ENCODE results near the gene ELOVL6. TPM values are rescaled to one million over a fixed set of nuclear protein-coding genes. Genes with fewer than 3 reads are reported as not detected.
"Not testable (repeated sequence)": the region's sequence is repeated elsewhere in the genome, so short reads cannot be mapped to it uniquely, and the experiment has no call there.

The ELOVL6 gene
- total RNA-seq, 2 experiments from 2014 or later: 17.4 to 18.7 TPM

GRCh38 chr4:110196206-110196870 is 2.1 kb downstream of the ELOVL6 start:
- Mint-ChIP-seq H3K27me3 (ENCODE audit: low read depth) (no peaks in the 10 kb centered on the region), H3K4me3 (peak overlapping the region; percentile 93), H3K36me3 (ENCODE audit: low read depth) (peaks cover 23% of the 10 kb centered on the region), H3K9me3 (ENCODE audit: insufficient read depth) (no peaks in the 10 kb centered on the region), H3K27ac (peak overlapping the region; percentile 95), H3K4me1 (ENCODE audit: low read depth) (peaks cover 39% of the 10 kb centered on the region)
- peak; percentile 32 for ATAC-seq
- ChIA-PET CTCF (interaction anchor here (0.7 to 1.5 kb wide), 6 partner anchors 32 to 197 kb away, joined by 3 to 9 read pairs (median 4); no protein-coding TSS in a partner anchor), POLR2A (interaction anchor here (0.7 to 3.6 kb wide), 11 partner anchors 9 to 193 kb away, joined by 3 to 31 read pairs (median 4); no protein-coding TSS in a partner anchor)
- DNase-seq: peak; percentile 56

- Mint-ChIP-seq H3K27me3 (ENCODE audit: low read depth) (no peaks in the 10 kb centered on the region), H3K4me1 (ENCODE audit: low read depth) (peaks cover 40% of the 10 kb centered on the region), H3K9me3 (ENCODE audit: insufficient read depth) (no peaks in the 10 kb centered on the region), H3K36me3 (ENCODE audit: low read depth) (peaks cover 26% of the 10 kb centered on the region), H3K27ac (peak overlapping the region; percentile 95), H3K4me3 (peak overlapping the region; percentile 93)
- DNase-seq (peak; percentile 21), ATAC-seq (peak; percentile 10)
- ChIA-PET CTCF (interaction anchor here (1.0 to 1.3 kb wide), 2 partner anchors 30 to 146 kb away, joined by 4 read pairs; no protein-coding TSS in a partner anchor), POLR2A (interaction anchor here (3.6 kb wide), 1 partner anchor 31 kb away, joined by 31 read pairs; no protein-coding TSS in a partner anchor)
Observed at GRCh38 chr4:110195561-110196205, 2.7 kb downstream of the ELOVL6 start.

- CTCF ChIA-PET: interaction anchor here (0.7 to 1.5 kb wide), 4 partner anchors 23 to 322 kb away, joined by 3 read pairs; no protein-coding TSS in a partner anchor
- peak; percentile 84 for ATAC-seq
- Mint-ChIP-seq H3K9me3 (ENCODE audit: insufficient read depth) (no peaks in the 10 kb centered on the region), H3K4me1 (ENCODE audit: low read depth) (peaks cover 38% of the 10 kb centered on the region), H3K27me3 (ENCODE audit: low read depth) (no peaks in the 10 kb centered on the region), H3K36me3 (ENCODE audit: low read depth) (peaks cover 26% of the 10 kb centered on the region), H3K4me3 (peak overlapping the region; percentile 61), H3K27ac (peak overlapping the region; percentile 88)
- peak; percentile 89 for DNase-seq
- POLR2A ChIA-PET: interaction anchor here (0.9 to 1.7 kb wide), 3 partner anchors 9 to 106 kb away, joined by 3 to 9 read pairs (median 3); no protein-coding TSS in a partner anchor
Observed at GRCh38 chr4:110193822-110194761, 4.3 kb downstream of the ELOVL6 start.

GRCh38 chr4:110193287-110193686 is 5.1 kb downstream of the ELOVL6 start:
- ChIA-PET POLR2A (interaction anchor here (0.6 to 1.7 kb wide), 3 partner anchors 8 to 492 kb away, joined by 3 to 9 read pairs (median 3); no protein-coding TSS in a partner anchor), CTCF (interaction anchor here (0.7 to 1.5 kb wide), 3 partner anchors 22 to 323 kb away, joined by 3 read pairs; no protein-coding TSS in a partner anchor)
- Mint-ChIP-seq H3K27ac (peak overlapping the region; percentile 88), H3K4me1 (ENCODE audit: low read depth) (peaks cover 32% of the 10 kb centered on the region), H3K36me3 (ENCODE audit: low read depth) (peaks cover 27% of the 10 kb centered on the region)
- H3K27me3 Mint-ChIP-seq (ENCODE audit: low read depth); DNase-seq; H3K4me3 Mint-ChIP-seq; H3K9me3 Mint-ChIP-seq (ENCODE audit: insufficient read depth); ATAC-seq: not testable (repeated sequence)

- Mint-ChIP-seq H3K9me3 (ENCODE audit: insufficient read depth) (no peaks in the 10 kb centered on the region), H3K4me3 (no peak overlapping the region), H3K27ac (no peak overlapping the region), H3K27me3 (ENCODE audit: low read depth) (no peaks in the 10 kb centered on the region), H3K4me1 (ENCODE audit: low read depth) (peaks cover 24% of the 10 kb centered on the region), H3K36me3 (ENCODE audit: low read depth) (peaks cover 30% of the 10 kb centered on the region)
- DNase-seq (no peak), ATAC-seq (no peak)
- POLR2A ChIA-PET: no interaction called here
- CTCF ChIA-PET: no interaction called here
Observed at GRCh38 chr4:110190249-110190648, 8.2 kb downstream of the ELOVL6 start.

- H3K27me3 Mint-ChIP-seq (ENCODE audit: low read depth): no peaks in the 10 kb centered on the region
- no peaks in the 10 kb centered on the region for H3K9me3 Mint-ChIP-seq (ENCODE audit: insufficient read depth)
- peaks cover 15% of the 10 kb centered on the region for H3K4me1 Mint-ChIP-seq (ENCODE audit: low read depth)
- DNase-seq: no peak
- ChIA-PET CTCF (no interaction called here), POLR2A (interaction anchor here (0.7 kb wide), 1 partner anchor 10 kb away, joined by 3 read pairs; no protein-coding TSS in a partner anchor)
- peaks cover 38% of the 10 kb centered on the region for H3K36me3 Mint-ChIP-seq (ENCODE audit: low read depth)
- H3K27ac Mint-ChIP-seq: no peak overlapping the region
- H3K4me3 Mint-ChIP-seq: no peak overlapping the region
- no peak for ATAC-seq
Observed at GRCh38 chr4:110188113-110188512, 10.3 kb downstream of the ELOVL6 start.

GRCh38 chr4:110184791-110185155 is 13.6 kb downstream of the ELOVL6 start:
- CTCF ChIA-PET: interaction anchor here (2.8 kb wide), 1 partner anchor 19 kb away, joined by 9 read pairs; no protein-coding TSS in a partner anchor
- H3K9me3 Mint-ChIP-seq (ENCODE audit: insufficient read depth): no peaks in the 10 kb centered on the region
- peaks cover 8% of the 10 kb centered on the region for H3K4me1 Mint-ChIP-seq (ENCODE audit: low read depth)
- peak overlapping the region; percentile 40 for H3K27ac Mint-ChIP-seq
- no peak for ATAC-seq
- no peak overlapping the region for H3K4me3 Mint-ChIP-seq
- POLR2A ChIA-PET: interaction anchor here (1.1 to 1.3 kb wide), 2 partner anchors 9 to 20 kb away, joined by 3 read pairs; no protein-coding TSS in a partner anchor
- no peak for DNase-seq
- H3K36me3 Mint-ChIP-seq (ENCODE audit: low read depth): peaks cover 27% of the 10 kb centered on the region
- H3K27me3 Mint-ChIP-seq (ENCODE audit: low read depth): no peaks in the 10 kb centered on the region

GRCh38 chr4:110184140-110184790 is 14.2 kb downstream of the ELOVL6 start:
- Mint-ChIP-seq H3K9me3 (ENCODE audit: insufficient read depth) (no peaks in the 10 kb centered on the region), H3K27me3 (ENCODE audit: low read depth) (no peaks in the 10 kb centered on the region), H3K27ac (peak overlapping the region; percentile 40), H3K4me3 (no peak overlapping the region), H3K36me3 (ENCODE audit: low read depth) (peaks cover 27% of the 10 kb centered on the region), H3K4me1 (ENCODE audit: low read depth) (peaks cover 8% of the 10 kb centered on the region)
- ATAC-seq (no peak), DNase-seq (no peak)
- ChIA-PET CTCF (interaction anchor here (2.8 kb wide), 1 partner anchor 19 kb away, joined by 9 read pairs; no protein-coding TSS in a partner anchor), POLR2A (interaction anchor here (1.3 kb wide), 1 partner anchor 19 kb away, joined by 3 read pairs; no protein-coding TSS in a partner anchor)

- peaks cover 8% of the 10 kb centered on the region for H3K4me1 Mint-ChIP-seq (ENCODE audit: low read depth)
- DNase-seq: no peak
- no peak overlapping the region for H3K27ac Mint-ChIP-seq
- POLR2A ChIA-PET: no interaction called here
- no peaks in the 10 kb centered on the region for H3K9me3 Mint-ChIP-seq (ENCODE audit: insufficient read depth)
- H3K27me3 Mint-ChIP-seq (ENCODE audit: low read depth): no peaks in the 10 kb centered on the region
- no peak for ATAC-seq
- no peak overlapping the region for H3K4me3 Mint-ChIP-seq
- peaks cover 25% of the 10 kb centered on the region for H3K36me3 Mint-ChIP-seq (ENCODE audit: low read depth)
- CTCF ChIA-PET: interaction anchor here (2.8 kb wide), 1 partner anchor 18 kb away, joined by 9 read pairs; no protein-coding TSS in a partner anchor
Observed at GRCh38 chr4:110183643-110184042, 14.8 kb downstream of the ELOVL6 start.

GRCh38 chr4:110183058-110183457 is 15.4 kb downstream of the ELOVL6 start:
- Mint-ChIP-seq H3K4me1 (ENCODE audit: low read depth) (peaks cover 8% of the 10 kb centered on the region), H3K27me3 (ENCODE audit: low read depth) (no peaks in the 10 kb centered on the region), H3K4me3 (no peak overlapping the region), H3K9me3 (ENCODE audit: insufficient read depth) (no peaks in the 10 kb centered on the region), H3K27ac (no peak overlapping the region), H3K36me3 (ENCODE audit: low read depth) (peaks cover 30% of the 10 kb centered on the region)
- DNase-seq (no peak), ATAC-seq (no peak)
- POLR2A ChIA-PET: no interaction called here
- CTCF ChIA-PET: interaction anchor here (2.8 kb wide), 1 partner anchor 18 kb away, joined by 9 read pairs; no protein-coding TSS in a partner anchor
